ENCODE results near the gene FBXO3.
"Not testable (repeated sequence)": the region's sequence is repeated elsewhere in the genome, so short reads cannot be mapped to it uniquely, and the experiment has no call there.

Gene FBXO3, protein sequence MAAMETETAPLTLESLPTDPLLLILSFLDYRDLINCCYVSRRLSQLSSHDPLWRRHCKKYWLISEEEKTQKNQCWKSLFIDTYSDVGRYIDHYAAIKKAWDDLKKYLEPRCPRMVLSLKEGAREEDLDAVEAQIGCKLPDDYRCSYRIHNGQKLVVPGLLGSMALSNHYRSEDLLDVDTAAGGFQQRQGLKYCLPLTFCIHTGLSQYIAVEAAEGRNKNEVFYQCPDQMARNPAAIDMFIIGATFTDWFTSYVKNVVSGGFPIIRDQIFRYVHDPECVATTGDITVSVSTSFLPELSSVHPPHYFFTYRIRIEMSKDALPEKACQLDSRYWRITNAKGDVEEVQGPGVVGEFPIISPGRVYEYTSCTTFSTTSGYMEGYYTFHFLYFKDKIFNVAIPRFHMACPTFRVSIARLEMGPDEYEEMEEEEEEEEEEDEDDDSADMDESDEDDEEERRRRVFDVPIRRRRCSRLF

DNA sequence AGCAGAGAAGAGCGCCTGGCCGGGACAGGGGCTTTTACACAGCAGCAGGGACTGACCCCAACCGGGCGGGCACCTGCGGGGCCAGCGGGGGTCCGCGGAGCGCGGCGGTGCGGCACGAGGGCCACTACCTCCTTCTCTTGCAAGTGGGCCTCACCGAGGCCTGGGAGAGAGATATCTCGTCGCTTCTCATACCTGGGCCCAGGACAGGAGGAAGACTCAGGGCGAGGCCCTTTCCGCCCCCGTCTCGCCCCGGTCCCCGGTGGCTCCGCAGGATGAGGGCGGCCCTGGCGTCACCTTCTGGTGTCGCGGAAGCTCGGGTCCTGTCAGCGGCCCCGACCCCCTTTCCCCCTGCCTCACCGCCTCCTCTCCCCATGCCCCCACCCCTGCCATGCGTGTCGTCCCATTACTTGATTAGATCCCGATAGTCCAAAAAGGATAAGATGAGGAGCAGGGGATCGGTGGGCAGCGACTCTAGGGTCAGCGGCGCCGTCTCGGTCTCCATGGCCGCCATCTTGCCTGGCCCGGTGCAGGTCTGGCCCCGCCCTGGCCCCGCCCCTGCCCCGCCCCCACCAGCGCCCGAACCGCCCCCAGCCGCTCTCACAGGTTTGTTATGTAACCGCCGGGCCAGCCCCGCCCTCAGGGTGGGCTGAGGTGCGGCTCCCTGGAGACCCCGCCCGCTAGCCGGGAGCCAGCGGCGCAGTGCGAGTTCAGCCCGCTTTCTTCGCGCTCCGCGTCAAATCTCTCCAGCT is at the start of gene FBXO3:
TSS of gene FBXO3 (minus strand) at position 534 of the 749 bp plus-strand sequence. CDS start at position 511, 23 bp downstream.
- peak; percentile 81 for DNase-seq
- in situ Hi-C loops (cut with MboI; ENCODE audit: low pct_unique_long_range_greater_than_20kb, low sequenced_read_pairs) = no loop called here

DNA sequence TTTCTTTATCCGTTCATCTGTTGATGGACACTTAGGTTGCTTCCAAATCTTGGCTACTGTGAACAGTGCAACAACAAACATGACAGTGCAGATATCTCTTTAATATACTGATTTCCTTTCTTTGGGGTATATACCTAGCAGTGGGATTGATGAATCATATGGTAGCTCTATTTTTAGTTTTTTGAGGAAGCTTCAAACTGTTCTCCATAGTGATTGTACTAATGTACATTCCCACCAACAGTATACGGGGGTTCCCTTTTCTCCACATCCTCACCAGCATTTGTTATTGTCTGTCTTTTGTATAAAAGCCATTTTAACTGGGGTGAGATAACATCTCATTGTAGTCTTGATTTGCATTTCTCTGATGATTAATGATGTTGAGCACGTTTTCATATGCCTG is 48.7 kb upstream of the FBXO3 start:
- peak; percentile 26 for DNase-seq
- in situ Hi-C loops (cut with MboI; ENCODE audit: low pct_unique_long_range_greater_than_20kb, low sequenced_read_pairs) = loop anchor here (25.0 kb wide), 1 partner anchor 339 kb away; no protein-coding TSS in a partner anchor

DNA sequence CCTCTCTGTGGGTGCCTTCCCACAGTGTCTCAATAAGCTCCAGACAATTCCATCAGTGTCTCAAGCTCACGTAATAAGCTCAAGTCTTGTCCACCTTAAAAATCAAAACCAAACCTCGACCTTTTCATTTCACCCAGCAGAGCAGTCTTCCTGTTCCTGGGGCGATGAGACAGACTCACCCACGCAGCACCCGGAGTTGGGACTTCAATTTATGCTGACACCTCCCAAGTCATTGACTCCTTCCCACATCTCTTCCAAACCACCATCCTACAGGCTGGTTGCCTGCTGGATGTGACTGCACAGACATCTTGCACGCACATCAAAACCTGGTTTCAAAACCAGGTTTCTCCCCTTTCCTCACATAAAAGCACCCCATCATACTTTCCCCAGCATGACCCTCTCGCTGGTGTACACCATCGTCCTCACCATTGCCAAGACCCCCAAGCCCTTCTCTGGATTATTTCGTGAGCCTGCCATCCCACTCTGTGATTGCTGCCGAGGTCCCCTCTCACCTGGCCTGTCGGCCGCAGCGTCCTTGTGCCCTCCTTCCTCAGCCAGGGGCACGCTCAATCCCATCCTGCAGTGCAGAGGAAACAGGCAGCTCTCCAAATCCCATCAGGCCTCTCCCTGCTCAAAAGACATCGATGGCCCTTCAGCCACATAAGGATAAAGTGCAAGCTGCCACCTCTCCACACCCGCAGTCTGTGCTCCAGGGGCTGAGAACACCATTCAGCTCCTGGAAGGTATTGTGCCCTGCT is 45.1 kb upstream of the FBXO3 start:
- DNase-seq = no peak
- in situ Hi-C loops (cut with MboI; ENCODE audit: low pct_unique_long_range_greater_than_20kb, low sequenced_read_pairs) = loop anchor here (25.0 kb wide), 1 partner anchor 343 kb away; no protein-coding TSS in a partner anchor

DNA sequence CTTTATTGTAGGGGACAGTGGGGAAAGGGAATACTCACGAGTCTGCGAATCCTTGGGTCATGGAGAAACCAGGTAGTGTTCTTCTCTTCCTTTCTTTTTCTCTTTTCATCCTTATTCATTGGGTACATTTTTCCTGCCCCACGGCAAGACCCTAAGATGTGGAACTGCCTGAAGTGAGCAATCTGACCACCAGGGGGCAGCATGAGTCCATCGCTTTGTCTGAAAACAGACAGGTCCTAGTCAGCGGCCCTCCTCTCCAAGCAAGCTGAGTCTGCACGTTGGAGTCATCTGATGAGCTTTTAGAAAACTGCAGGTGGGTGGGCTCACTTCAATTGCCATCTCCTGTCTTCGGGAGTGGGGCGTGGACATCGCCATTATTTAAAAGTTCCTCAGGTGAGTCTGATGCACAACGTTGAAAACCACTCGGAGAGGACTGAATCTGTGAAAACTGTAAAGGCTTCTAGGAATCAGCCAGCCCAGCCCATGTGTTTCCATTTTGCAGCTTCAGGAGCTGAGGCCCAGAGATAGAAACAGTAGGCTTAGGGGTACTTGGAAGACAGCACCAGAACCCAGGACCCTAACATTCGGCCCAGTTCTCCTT is 34.0 kb upstream of the FBXO3 start:
- in situ Hi-C loops (cut with MboI; ENCODE audit: low pct_unique_long_range_greater_than_20kb, low sequenced_read_pairs) = loop anchor here (25.0 kb wide), 1 partner anchor 354 kb away; no protein-coding TSS in a partner anchor
- DNase-seq = peak; percentile 80

DNA sequence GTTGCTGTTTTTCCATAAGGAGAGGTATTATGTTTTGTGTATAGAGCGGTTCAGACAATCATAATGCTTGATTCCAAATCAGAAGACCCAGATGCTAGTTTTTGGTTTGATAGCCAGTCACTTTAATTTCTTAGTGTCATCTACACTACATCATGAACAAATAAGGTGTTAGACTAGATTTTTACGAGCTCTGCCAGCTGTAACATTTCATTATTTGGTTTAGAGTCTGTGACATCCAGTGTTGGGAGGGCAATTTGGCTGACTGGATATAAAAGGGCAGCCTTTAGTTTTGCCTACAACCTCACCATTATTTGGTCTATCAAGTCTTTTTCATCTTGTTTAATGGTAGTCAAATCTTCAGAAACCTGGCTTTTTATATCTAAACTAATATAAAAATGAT is 30.2 kb upstream of the FBXO3 start:
- no peak for DNase-seq
- in situ Hi-C loops (cut with MboI; ENCODE audit: low pct_unique_long_range_greater_than_20kb, low sequenced_read_pairs) = loop anchor here (25.0 kb wide), 1 partner anchor 358 kb away; no protein-coding TSS in a partner anchor

DNA sequence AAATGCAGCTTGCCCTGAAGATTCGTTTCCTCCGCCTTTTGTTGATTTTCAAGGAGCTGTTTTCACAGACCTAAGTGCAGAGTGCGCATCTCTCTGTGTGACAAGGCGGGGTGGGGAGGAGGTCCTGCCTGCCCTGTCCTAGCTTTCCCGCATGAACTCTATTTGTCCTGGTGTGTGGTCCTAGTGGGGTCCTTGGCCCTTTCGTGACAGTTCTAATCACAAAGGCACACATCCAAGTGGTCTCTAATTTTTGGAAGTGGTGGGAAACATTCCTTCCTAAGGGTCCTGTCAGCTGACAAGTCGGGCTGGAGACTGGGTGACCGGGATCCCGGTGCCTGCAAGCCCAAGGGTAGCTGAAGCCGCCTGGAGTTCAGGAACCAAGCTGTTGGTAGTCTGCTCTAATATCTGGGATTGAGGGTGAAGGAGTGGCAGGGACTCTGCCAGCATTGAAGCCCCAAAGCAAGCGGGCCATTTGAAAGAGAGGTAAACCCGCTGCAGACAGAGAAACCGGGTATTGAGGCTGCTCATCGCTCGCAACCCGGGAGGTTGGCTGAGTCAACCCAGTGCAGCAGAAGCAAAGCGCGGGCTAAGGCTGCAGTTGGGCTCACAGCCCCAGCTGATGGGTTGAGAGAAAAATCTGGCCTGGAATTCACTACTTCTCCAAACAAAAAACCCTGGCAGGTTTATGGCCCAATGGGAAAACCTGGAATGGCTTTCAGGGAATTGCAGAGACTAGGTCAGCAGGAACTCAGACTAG is 28.1 kb upstream of the FBXO3 start:
- DNase-seq = peak; percentile 59
- in situ Hi-C loops (cut with MboI; ENCODE audit: low pct_unique_long_range_greater_than_20kb, low sequenced_read_pairs) = loop anchor here (25.0 kb wide), 1 partner anchor 360 kb away; no protein-coding TSS in a partner anchor

DNA sequence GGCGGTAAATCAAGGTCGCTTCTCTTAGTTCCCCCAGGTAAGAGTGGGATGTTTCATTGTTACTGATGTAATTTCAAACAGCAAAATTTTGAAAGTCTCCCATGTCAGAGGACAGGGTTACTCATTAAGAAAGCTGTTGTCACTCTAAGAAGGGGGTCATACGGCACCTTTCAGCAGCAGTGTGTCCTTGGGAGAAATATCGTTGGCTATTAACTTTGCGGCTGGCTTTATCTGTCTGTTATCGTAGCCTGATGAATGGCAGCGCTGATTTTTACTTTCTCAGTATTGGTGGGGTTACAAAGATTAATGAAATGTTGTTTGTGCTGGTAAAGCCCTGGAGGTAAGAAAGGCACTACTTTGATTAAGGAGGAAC is 27.5 kb upstream of the FBXO3 start:
- in situ Hi-C loops (cut with MboI; ENCODE audit: low pct_unique_long_range_greater_than_20kb, low sequenced_read_pairs) = loop anchor here (25.0 kb wide), 1 partner anchor 360 kb away; no protein-coding TSS in a partner anchor
- no peak for DNase-seq

DNA sequence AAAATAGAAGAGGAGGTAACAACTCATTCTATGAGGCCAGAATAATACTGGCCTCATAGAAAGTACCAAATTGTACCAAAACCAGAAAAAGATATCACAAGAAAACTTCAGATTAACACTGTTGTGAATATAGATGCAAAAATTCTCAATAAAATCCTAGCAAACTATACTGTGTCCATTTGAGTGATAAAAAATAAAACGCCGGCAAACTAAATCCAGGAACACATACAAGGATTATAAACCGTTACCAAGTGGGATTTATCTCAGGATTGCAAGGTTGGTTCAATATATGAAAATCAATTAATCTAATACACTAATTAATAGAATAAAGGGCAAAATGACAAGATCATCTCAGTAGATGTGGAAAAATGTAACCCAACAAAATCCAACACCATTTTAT is 23.6 kb upstream of the FBXO3 start:
- in situ Hi-C loops (cut with MboI; ENCODE audit: low pct_unique_long_range_greater_than_20kb, low sequenced_read_pairs) = no loop called here
- DNase-seq = no peak

DNA sequence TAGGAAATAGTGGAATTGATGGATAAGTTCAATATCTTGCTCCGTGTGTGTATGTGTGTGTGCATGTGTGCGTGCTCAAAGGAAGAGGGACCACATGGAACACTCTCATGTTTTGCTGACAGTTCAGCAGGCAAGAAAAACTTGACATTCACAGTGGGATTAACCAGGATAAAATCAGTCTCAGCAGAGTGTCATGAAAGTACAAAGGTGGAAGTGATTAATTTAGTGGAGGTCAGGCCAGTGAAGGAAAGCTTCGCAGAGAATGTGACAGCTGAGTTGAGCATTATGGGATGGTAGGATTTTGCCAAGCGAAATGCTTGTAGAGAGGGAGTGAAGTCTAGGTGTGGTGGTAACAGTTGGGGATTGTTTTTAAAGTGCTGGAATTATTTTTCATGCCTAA is 15.7 kb upstream of the FBXO3 start:
- no peak for DNase-seq
- in situ Hi-C loops (cut with MboI; ENCODE audit: low pct_unique_long_range_greater_than_20kb, low sequenced_read_pairs) = no loop called here

DNA sequence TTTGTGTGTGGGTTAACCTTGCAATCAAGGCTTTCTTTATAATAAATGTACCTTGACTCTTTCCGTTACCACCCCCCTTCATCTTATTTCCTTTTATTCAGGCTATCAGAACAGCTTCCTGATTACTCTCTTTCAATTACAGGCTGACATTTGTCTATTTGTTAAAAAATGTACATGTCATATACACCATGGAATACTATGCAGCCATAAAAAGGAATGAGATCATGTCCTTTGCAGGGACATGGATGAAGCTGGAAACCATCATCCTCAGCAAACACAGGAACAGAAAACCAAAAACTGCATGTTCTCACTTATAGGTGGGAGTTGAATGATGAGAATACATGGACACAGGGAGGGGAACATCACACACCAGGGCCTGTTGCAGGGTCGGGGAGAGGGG is 13.8 kb upstream of the FBXO3 start:
- in situ Hi-C loops (cut with MboI; ENCODE audit: low pct_unique_long_range_greater_than_20kb, low sequenced_read_pairs); DNase-seq: not testable (repeated sequence)

DNA sequence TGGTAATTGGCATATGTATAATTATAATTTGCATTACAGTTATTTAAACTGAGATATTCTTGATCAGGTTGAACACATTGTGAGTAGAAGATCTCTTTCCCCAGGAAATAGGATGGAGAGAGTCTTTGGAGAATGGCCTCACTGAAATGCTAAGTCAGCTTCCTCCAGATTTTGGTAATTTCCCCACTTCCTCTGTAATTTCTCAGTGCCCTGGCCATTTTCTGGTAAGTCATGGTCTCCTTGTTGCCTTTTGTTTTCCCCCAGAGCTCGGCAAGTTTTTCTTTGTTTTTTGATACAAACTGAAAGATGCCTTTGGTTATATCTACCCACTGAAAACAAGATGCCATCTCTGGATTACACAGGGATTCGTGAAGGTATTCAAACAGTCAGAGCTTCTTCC is 12.8 kb upstream of the FBXO3 start:
- in situ Hi-C loops (cut with MboI; ENCODE audit: low pct_unique_long_range_greater_than_20kb, low sequenced_read_pairs) = no loop called here
- DNase-seq = no peak

DNA sequence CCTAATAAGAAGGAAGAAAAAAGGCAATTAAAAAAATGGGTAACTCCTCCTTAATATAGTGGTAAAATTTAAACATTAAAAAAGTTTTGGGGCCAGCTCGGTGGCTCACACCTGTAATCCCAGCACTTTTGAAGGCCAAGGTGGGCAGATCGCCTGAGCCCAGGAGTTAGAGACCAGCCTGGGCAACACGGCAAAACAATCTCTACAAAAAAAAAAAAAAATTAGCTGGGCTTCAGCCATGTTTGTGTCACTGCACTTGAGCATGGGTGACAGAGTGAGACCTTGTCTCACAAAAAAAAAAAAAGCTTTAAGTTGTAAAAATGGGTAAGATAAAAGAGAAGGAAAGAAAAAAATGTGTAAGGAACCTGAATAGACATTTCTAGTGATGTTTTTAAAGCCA is 11.3 kb upstream of the FBXO3 start:
- in situ Hi-C loops (cut with MboI; ENCODE audit: low pct_unique_long_range_greater_than_20kb, low sequenced_read_pairs) = no loop called here
- no peak for DNase-seq

DNA sequence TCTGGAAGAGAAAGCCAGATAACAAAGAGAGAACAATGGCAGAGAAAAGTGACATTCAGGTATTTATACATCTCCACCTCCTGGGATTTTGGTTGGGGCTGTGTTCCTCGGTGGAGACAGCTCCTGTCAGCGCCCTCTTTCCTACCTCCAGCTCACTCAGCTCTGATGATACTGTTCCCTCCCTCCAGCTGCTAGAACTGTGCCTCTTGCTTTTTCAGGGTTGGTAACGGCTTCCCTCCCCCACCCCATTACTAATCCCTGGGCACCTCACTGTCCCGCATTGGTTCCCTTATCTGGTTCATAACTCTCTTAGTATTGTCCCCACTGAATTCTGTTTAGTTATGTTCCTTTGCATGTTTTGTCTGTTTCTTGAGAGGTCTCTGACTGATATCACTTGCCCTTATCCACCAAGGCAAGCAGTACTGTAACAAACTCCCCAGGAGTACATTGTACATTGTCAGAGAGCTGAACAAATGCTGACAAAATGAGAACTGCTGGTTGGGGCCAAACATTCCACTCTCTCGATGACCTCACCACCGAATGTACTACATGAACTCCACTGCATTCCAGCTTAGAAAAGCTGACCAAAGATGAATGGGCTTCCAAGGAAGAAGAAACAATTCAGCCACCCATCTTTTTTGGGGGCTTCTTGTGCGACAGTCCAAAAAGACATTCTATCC is 5.7 kb upstream of the FBXO3 start:
- in situ Hi-C loops (cut with MboI; ENCODE audit: low pct_unique_long_range_greater_than_20kb, low sequenced_read_pairs) = no loop called here
- no peak for DNase-seq

DNA sequence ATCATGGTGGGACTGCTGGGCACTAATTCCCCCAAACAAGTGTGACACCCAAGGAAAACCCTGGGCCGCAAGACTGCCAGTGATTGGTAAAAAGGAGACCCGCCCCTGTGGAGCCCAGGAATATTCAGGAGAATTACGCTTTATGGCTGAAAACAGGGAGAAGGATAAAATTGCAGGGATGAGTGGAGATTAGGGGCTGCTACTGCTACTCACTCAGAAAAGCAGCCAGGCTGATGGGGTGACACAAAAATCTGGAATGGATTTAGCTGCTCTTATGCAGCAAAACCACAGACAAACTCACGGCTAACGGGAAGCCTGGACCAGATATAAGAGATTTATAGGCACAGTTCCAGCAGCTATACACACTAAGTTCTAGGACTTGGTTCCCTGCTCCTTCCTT is 4.4 kb upstream of the FBXO3 start:
- in situ Hi-C loops (cut with MboI; ENCODE audit: low pct_unique_long_range_greater_than_20kb, low sequenced_read_pairs) = no loop called here

DNA sequence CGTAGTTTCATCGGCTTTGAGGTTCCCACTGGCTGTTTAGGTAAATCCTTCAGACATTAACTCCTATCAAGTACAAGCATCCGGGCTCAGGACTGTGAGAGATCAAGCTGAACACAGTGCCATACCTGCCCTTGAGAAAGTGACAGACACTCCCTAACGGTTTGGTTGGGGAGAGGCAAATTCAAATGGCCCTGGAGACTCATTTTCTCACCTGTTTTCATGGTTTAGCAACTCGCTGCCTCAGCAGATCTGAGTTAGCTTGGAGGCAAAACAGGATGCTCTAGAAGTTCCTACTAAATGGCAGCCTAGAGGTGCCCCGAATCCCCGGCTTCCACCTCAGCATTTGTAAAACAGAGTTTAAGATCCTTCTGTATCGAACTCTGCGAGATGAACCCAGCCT is 3.6 kb upstream of the FBXO3 start:
- in situ Hi-C loops (cut with MboI; ENCODE audit: low pct_unique_long_range_greater_than_20kb, low sequenced_read_pairs) = no loop called here
- no peak for DNase-seq

More for the DNA sequence above, 4.4 kb upstream of the FBXO3 start:
- peak; percentile 14 for DNase-seq

DNA sequence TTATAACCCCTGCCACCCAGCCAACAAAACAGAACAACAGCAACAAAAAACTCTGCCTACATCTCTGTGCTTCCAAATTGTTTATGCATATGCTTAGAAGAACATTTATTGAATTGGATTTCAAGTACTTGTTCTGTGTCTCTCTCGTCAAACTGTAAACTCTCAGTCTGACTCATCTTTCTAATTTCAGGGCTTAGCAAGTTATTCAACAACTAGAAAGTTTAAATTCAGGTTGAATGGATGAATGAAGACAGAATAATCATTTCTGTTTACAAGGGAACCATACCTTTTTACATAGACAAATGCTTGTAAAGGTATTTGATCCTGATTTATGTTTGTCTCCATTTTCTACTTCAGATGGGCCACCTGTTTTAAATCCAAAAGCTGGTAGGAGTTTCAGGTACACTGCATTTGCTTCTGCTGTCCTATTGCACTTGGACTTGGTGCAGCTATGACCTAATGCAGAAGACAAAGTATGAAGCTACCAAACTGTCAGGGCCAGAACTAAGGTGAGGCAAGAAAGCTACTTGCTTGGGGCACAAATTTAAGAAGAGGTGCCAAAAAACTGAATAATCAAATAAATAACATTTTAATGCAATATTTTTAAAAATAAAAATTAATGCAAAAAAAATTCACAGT is 1.6 kb upstream of the FBXO3 start:
- in situ Hi-C loops (cut with MboI; ENCODE audit: low pct_unique_long_range_greater_than_20kb, low sequenced_read_pairs) = no loop called here
- DNase-seq = no peak

DNA sequence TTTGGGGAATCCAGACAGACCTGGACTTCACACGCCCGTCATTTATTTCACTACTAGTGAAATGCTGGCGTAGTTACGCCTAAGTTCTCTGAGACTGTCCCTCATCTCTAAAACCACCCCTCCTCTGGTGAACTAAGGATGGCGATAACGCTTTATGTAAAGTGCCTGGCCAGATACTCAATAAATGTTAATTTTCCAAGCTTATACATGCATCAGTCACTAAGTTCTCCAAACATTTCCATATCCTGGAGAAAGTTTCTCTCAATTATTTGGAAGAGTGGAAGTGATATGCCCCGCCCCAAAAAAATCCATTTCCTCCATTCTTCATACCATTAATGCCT is 1.1 kb upstream of the FBXO3 start:
- in situ Hi-C loops (cut with MboI; ENCODE audit: low pct_unique_long_range_greater_than_20kb, low sequenced_read_pairs) = no loop called here
- DNase-seq = no peak

Measured in KBM-7 (cell line).